ENCODE results near the gene STX3.
"Not testable (repeated sequence)": the region's sequence is repeated elsewhere in the genome, so short reads cannot be mapped to it uniquely, and the experiment has no call there.

The STX3 gene

GRCh38 chr11:59782080-59782479, 26.9 kb downstream of the STX3 start:
- DNase-seq (ENCODE audit: extremely low spot score): no peak
- TF ChIP-seq CTCF (IDR thresholded peaks at IDR 0.05; ENCODE audit: control extremely low read depth, extremely low read depth, low read depth, missing control alignments): no peak
- POLR2A ChIA-PET: no interaction called here
- CTCF ChIA-PET: no interaction called here

- ChIA-PET CTCF (no interaction called here), POLR2A (no interaction called here)
- no peak for DNase-seq (ENCODE audit: extremely low spot score)
- TF ChIP-seq CTCF (IDR thresholded peaks at IDR 0.05; ENCODE audit: control extremely low read depth, extremely low read depth, low read depth, missing control alignments): no peak
These were observed 28.5 kb downstream of the STX3 start for GRCh38 chr11:59783632-59784090.

- POLR2A ChIA-PET; DNase-seq (ENCODE audit: extremely low spot score): not testable (repeated sequence)
- CTCF ChIA-PET: interaction anchor here (0.9 to 1.0 kb wide), 2 partner anchors 17 to 26 kb away, joined by 4 read pairs; partner anchors contain the start of gene MRPL16
These were observed 29.3 kb downstream of the STX3 start for GRCh38 chr11:59784441-59784840.

DNA sequence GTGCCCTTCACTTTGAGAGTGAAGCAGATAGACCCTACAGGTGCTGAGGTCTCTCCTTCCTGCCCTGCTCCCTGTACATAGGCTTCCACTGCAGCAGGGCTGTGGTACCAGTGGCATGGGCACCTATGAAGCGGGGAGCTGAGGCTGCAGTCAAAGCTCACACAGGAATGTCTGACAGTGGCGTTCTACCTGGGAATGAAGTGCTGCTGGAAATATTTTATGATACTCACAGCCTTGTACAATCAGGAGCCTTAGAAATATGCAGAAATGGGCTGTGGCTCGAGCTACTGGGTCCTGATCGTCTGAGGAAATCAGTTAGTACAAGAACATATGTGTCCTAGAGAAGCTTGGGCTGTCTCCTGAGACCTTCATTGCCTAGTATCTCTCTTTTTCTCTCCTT, 30.6 kb downstream of the STX3 start:
- ChIA-PET CTCF (interaction anchor here (2.1 kb wide), 1 partner anchor 31 kb away, joined by 7 read pairs; the partner anchor contains the start of gene STX3), POLR2A (no interaction called here)
- no peak for DNase-seq (ENCODE audit: extremely low spot score)
- no peak for TF ChIP-seq CTCF (IDR thresholded peaks at IDR 0.05; ENCODE audit: control extremely low read depth, extremely low read depth, low read depth, missing control alignments)

DNA sequence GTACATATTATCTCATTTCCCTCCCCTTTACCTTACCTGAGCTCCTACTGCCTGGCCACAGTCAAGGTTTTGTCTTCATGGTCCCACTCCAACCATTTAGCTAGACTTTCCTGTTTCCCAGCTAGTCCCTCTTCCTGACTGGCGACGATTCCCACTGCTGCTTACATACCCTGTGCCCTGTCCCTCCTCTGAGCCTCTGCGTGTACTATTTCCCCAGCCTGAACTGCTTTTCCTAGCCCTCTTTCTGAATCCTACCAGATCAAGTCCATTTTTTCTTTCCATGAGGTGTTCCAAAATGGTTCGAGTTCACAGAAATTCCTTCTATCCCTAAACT, 32.0 kb downstream of the STX3 start:
- ChIA-PET CTCF (interaction anchor here (1.8 to 2.3 kb wide), 3 partner anchors 9 to 32 kb away, joined by 3 to 8 read pairs (median 7); partner anchors contain the start of gene STX3), POLR2A (no interaction called here)
- no peak for TF ChIP-seq CTCF (IDR thresholded peaks at IDR 0.05; ENCODE audit: control extremely low read depth, extremely low read depth, low read depth, missing control alignments)
- no peak for DNase-seq (ENCODE audit: extremely low spot score)

DNA sequence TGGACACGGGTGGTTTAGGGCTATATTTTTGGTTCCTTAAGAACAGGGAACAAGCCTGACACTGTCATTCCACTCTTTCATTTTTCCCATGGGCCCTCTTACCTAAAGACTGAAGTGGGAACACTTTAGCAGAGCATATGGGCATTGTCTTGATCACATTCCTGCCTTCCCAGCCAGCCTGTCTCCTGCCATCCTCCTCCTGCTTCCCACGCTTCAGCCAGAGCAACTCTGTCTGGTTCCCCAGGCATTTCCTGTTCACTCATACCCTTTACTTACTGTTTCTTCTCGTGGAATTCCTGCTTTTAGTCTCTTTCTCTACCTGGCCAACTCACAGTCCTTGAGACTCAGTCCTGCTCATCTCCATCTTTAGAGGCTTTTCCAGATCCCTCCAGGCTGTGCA, 32.6 kb downstream of the STX3 start:
- ChIA-PET POLR2A (no interaction called here), CTCF (interaction anchor here (1.2 to 2.3 kb wide), 4 partner anchors 10 to 21 kb away, joined by 3 to 8 read pairs (median 6); no protein-coding TSS in a partner anchor)
- no peak for TF ChIP-seq CTCF (IDR thresholded peaks at IDR 0.05; ENCODE audit: control extremely low read depth, extremely low read depth, low read depth, missing control alignments)
- no peak for DNase-seq (ENCODE audit: extremely low spot score)

- DNase-seq (ENCODE audit: extremely low spot score): no peak
- ChIA-PET POLR2A (no interaction called here), CTCF (interaction anchor here (1.3 to 2.6 kb wide), 2 partner anchors 10 to 38 kb away, joined by 4 to 10 read pairs; no protein-coding TSS in a partner anchor)
These were observed 36.5 kb downstream of the STX3 start for GRCh38 chr11:59791639-59792038.

More at GRCh38 chr11:59791639-59792038, 36.5 kb downstream of the STX3 start:
- no peak for TF ChIP-seq CTCF (IDR thresholded peaks at IDR 0.05; ENCODE audit: control extremely low read depth, extremely low read depth, low read depth, missing control alignments)

All from GM10248 (cell line).